HG03103 (cell line): ENCODE results near the gene SLC25A45.

Experiments
- ATAC-seq: cut with Tn5 transposase; IDR thresholded peaks from one replicate; pipeline ENCODE4 v1.9.1; 2021; ENCODE audit warnings: low read depth; ENCODE audit not compliant: unreplicated experiment

Gene SLC25A45

GRCh38 chr11:65329944-65330403 lies 52.5 kb downstream of the SLC25A45 start:
- ATAC-seq: no peak

- no peak for ATAC-seq
These were observed 53.0 kb downstream of the SLC25A45 start for GRCh38 chr11:65329478-65329877.

- no peak for ATAC-seq
These were observed 55.4 kb downstream of the SLC25A45 start for GRCh38 chr11:65327021-65327420.

- no peak for ATAC-seq
These were observed 57.0 kb downstream of the SLC25A45 start for GRCh38 chr11:65325435-65325834.
